Liver (tissue), 9 donors: ENCODE data around the gene CCDC83. TPM values are rescaled to one million over a fixed set of nuclear protein-coding genes. Genes with fewer than 3 reads are reported as not detected.
"Not testable (repeated sequence)": the region's sequence is repeated elsewhere in the genome, so short reads cannot be mapped to it uniquely, and the experiment has no call there.

Experiments
- DNase-seq: peaks from one replicate; pipeline ENCODE4 v3.0.0-alpha.2; 2017; ENCODE audit warnings: low spot score
- H3K27ac ChIP-seq, 2 donors: one replicate each; pipeline ENCODE4 v1.7.0; 2013; ENCODE audit warnings: inconsistent platforms in 2 of 2, low read length in 2 of 2, control low read depth in 1 of 2, low read depth in 1 of 2, mild to moderate bottlenecking in 1 of 2
- H3K27me3 ChIP-seq, 4 donors: one replicate each; pipeline versions ENCODE4 v1.6.1 to v1.7.0; 2013; ENCODE audit warnings: low read length in 3 of 4, inconsistent platforms in 1 of 4, mild to moderate bottlenecking in 1 of 4, moderate library complexity in 1 of 4; ENCODE audit not compliant: control insufficient read depth in 4 of 4, insufficient read depth in 4 of 4
- H3K36me3 ChIP-seq, 4 donors: one replicate each; pipeline versions ENCODE4 v1.6.1 to v1.7.0; 2013; ENCODE audit warnings: low read length in 3 of 4, mild to moderate bottlenecking in 3 of 4, low read depth in 1 of 4, moderate library complexity in 1 of 4; ENCODE audit not compliant: control insufficient read depth in 4 of 4, insufficient read depth in 3 of 4
- H3K4me1 ChIP-seq, 4 donors: one replicate each; pipeline versions ENCODE4 v1.6.1 to v1.7.0; 2013; ENCODE audit warnings: low read length in 3 of 4, mild to moderate bottlenecking in 3 of 4, moderate library complexity in 1 of 4; ENCODE audit not compliant: control insufficient read depth in 4 of 4, insufficient read depth in 4 of 4
- H3K4me3 ChIP-seq, 3 donors: one replicate each; pipeline versions ENCODE4 v1.6.1 to v1.7.0; 2013; ENCODE audit warnings: low read length in 3 of 3, control low read depth in 1 of 3, low read depth in 1 of 3, mild to moderate bottlenecking in 1 of 3
- H3K9ac ChIP-seq, 2 donors: one replicate each; pipeline ENCODE4 v1.7.0; 2013; ENCODE audit warnings: low read length in 2 of 2, mild to moderate bottlenecking in 2 of 2, moderate library complexity in 2 of 2, control low read depth in 1 of 2, low read depth in 1 of 2
- H3K9me3 ChIP-seq, 4 donors: one replicate each; pipeline versions ENCODE4 v1.6.1 to v1.7.0; 2013; ENCODE audit warnings: low read length in 3 of 4; ENCODE audit not compliant: control insufficient read depth in 4 of 4
- CTCF ChIP-seq: fragments of 150-350 bp; IDR thresholded peaks from 2 replicates; pipeline ENCODE4 v1.5.1; 2017; ENCODE audit warnings: improper control_type of control experiment, low read depth, low read length; ENCODE audit not compliant: missing input control
- EGR1 ChIP-seq, 2 donors: IDR thresholded peaks; 2 replicates each; pipeline ENCODE4 v1.6.1; 2016 to 2018; ENCODE audit warnings: antibody characterized with exemption in 2 of 2, low read depth in 2 of 2
- FOXA1 ChIP-seq: IDR thresholded peaks from 2 replicates; pipeline ENCODE4 v1.6.1; 2016; ENCODE audit warnings: antibody characterized with exemption
- FOXA2 ChIP-seq: IDR thresholded peaks from 2 replicates; pipeline ENCODE4 v1.6.1; 2016; ENCODE audit warnings: antibody characterized with exemption
- GABPA ChIP-seq, 2 donors: IDR thresholded peaks in 1 of 2; conservative IDR thresholded peaks in 1 of 2; 2 replicates each; pipeline ENCODE4 v1.6.1; 2016; ENCODE audit warnings: antibody characterized with exemption in 2 of 2, mild to moderate bottlenecking in 1 of 2, moderate library complexity in 1 of 2
- HNF4A ChIP-seq, 2 donors: conservative IDR thresholded peaks; 2 replicates each; pipeline ENCODE4 v1.6.1; 2016; ENCODE audit warnings: antibody characterized with exemption in 2 of 2, mild to moderate bottlenecking in 2 of 2
- HNF4G ChIP-seq: IDR thresholded peaks from 2 replicates; pipeline ENCODE4 v1.6.1; 2016; ENCODE audit warnings: antibody characterized with exemption
- JUND ChIP-seq, 2 donors: IDR thresholded peaks; 2 replicates each; pipeline ENCODE4 v1.6.1; 2016; ENCODE audit warnings: antibody characterized with exemption in 2 of 2
- MAX ChIP-seq: IDR thresholded peaks from 2 replicates; pipeline ENCODE4 v1.6.1; 2016; ENCODE audit warnings: antibody characterized with exemption
- NR2F2 ChIP-seq: IDR thresholded peaks from 2 replicates; pipeline ENCODE4 v1.6.1; 2016; ENCODE audit warnings: antibody characterized with exemption
- RAD21 ChIP-seq, 2 donors: IDR thresholded peaks; 2 replicates each; pipeline ENCODE4 v1.6.1; 2016; ENCODE audit warnings: antibody characterized with exemption in 2 of 2, mild to moderate bottlenecking in 2 of 2
- RXRA ChIP-seq, 2 donors: IDR thresholded peaks; 2 replicates each; pipeline ENCODE4 v1.6.1; 2017 to 2018; ENCODE audit warnings: antibody characterized with exemption in 2 of 2, mild to moderate bottlenecking in 1 of 2
- SP1 ChIP-seq: IDR thresholded peaks from 2 replicates; pipeline ENCODE4 v1.6.1; 2018; ENCODE audit warnings: antibody characterized with exemption, mild to moderate bottlenecking
- TAF1 ChIP-seq: conservative IDR thresholded peaks from 2 replicates; pipeline ENCODE4 v1.6.1; 2016; ENCODE audit warnings: antibody characterized with exemption, mild to moderate bottlenecking
- YY1 ChIP-seq: IDR thresholded peaks from 2 replicates; pipeline ENCODE4 v1.6.1; 2016; ENCODE audit warnings: antibody characterized with exemption, mild to moderate bottlenecking
- WGBS: extraction: QIAGEN DNeasy Blood & Tissue Kit; methylation state at CpG from one replicate; pipeline ENCODE4 v1.1.7; 2013; 5-methylcytosine and 5-hydroxymethylcytosine counted together
- polyA plus RNA-seq, 2 donors: library from polyadenylated mRNA; stranded (reverse) in 1 of 2; unstranded in 1 of 2; fragments of 200-250 nt in 1 of 2; fragments of >200 nt in 1 of 2; fragmentation: Nextera tagmentation in 1 of 2; extraction: Ambion mirVana in 1 of 2; gene quantifications; one replicate each; pipeline versions ENCODE4 v1.2.1 to v1.2.3, GENCODE V29; 2013 to 2015
- total RNA-seq, 2 donors: library from RNA; depleted of rRNA; stranded (reverse); fragments of >200 nt; gene quantifications; one replicate each; pipeline ENCODE4 v1.2.3, GENCODE V29; 2014
- TF ChIP-seq, protein P1 (sequence below): IDR thresholded peaks from 2 replicates; pipeline ENCODE4 v1.6.1; 2016; ENCODE audit warnings: antibody characterized with exemption, mild to moderate bottlenecking
- TF ChIP-seq, protein P2 (sequence below): IDR thresholded peaks from 2 replicates; pipeline ENCODE4 v1.6.1; 2016; ENCODE audit warnings: antibody characterized with exemption
- TF ChIP-seq, protein P3 (sequence below): IDR thresholded peaks from 2 replicates; pipeline ENCODE4 v1.6.1; 2016; ENCODE audit warnings: antibody characterized with exemption
- donor health status: healthy.
- donor health status: healthy.
- donor health status: healthy.
- donor health status: healthy.
- donor health status: healthy.

The CCDC83 gene
- total and polyA plus RNA-seq, 4 donors, result not detected

- WGBS, result 95% methylated on average over 3 of the region's 3 CpGs
- no peak overlapping the region for H3K27ac ChIP-seq
- peaks cover 0 to 1% (median 0%) of the 10 kb centered on the region in 4 donors for H3K4me1 ChIP-seq
Measured at GRCh38 chr11:85951428-85952107, 96.4 kb downstream of the CCDC83 start.

DNA sequence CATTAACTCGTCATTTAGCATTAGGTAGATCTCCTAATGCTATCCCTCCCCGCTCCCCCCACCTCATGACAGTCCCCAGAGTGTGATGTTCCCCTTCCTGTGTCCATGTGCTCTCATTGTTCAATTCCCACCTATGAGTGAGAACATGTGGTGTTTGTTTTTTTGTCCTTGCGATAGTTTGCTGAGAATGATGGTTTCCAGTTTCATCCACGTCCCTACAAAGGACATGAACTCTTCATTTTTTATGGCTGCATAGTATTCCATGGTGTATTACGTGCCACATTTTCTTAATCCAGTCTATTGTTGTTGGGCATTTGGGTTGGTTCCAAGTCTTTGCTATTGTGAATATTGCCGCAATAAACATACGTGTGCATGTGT lies 96.9 kb downstream of the CCDC83 start:
- 92% methylated on average over 7 of the region's 7 CpGs for WGBS
- H3K27me3 ChIP-seq, H3K4me1 ChIP-seq, H3K9ac ChIP-seq, H3K27ac ChIP-seq, H3K9me3 ChIP-seq, H3K4me3 ChIP-seq, DNase-seq: not testable (repeated sequence)
- peaks cover 6 to 16% (median 12%) of the 10 kb centered on the region in 4 donors for H3K36me3 ChIP-seq

More at GRCh38 chr11:85951428-85952107, 96.4 kb downstream of the CCDC83 start:
- no peaks in the 10 kb centered on the region for H3K27me3 ChIP-seq
- no peak overlapping the region for H3K9ac ChIP-seq
- DNase-seq, result no peak
- no peak overlapping the region for H3K4me3 ChIP-seq
- H3K9me3 ChIP-seq, result no peaks in the 10 kb centered on the region
- H3K36me3 ChIP-seq, result peaks cover 4 to 13% (median 9%) of the 10 kb centered on the region in 4 donors
- TF ChIP-seq HNF4G, result no peak
- TF ChIP-seq RAD21 (IDR thresholded peaks at IDR 0.05), result no peak
- no peak for TF ChIP-seq HNF4A (conservative IDR thresholded peaks at IDR 0.05)
- TF ChIP-seq, protein P1, sequence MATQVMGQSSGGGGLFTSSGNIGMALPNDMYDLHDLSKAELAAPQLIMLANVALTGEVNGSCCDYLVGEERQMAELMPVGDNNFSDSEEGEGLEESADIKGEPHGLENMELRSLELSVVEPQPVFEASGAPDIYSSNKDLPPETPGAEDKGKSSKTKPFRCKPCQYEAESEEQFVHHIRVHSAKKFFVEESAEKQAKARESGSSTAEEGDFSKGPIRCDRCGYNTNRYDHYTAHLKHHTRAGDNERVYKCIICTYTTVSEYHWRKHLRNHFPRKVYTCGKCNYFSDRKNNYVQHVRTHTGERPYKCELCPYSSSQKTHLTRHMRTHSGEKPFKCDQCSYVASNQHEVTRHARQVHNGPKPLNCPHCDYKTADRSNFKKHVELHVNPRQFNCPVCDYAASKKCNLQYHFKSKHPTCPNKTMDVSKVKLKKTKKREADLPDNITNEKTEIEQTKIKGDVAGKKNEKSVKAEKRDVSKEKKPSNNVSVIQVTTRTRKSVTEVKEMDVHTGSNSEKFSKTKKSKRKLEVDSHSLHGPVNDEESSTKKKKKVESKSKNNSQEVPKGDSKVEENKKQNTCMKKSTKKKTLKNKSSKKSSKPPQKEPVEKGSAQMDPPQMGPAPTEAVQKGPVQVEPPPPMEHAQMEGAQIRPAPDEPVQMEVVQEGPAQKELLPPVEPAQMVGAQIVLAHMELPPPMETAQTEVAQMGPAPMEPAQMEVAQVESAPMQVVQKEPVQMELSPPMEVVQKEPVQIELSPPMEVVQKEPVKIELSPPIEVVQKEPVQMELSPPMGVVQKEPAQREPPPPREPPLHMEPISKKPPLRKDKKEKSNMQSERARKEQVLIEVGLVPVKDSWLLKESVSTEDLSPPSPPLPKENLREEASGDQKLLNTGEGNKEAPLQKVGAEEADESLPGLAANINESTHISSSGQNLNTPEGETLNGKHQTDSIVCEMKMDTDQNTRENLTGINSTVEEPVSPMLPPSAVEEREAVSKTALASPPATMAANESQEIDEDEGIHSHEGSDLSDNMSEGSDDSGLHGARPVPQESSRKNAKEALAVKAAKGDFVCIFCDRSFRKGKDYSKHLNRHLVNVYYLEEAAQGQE, result no peak
- TF ChIP-seq TAF1, result no peak
- no peak for TF ChIP-seq RXRA (IDR thresholded peaks at IDR 0.05)
- TF ChIP-seq, protein P2, sequence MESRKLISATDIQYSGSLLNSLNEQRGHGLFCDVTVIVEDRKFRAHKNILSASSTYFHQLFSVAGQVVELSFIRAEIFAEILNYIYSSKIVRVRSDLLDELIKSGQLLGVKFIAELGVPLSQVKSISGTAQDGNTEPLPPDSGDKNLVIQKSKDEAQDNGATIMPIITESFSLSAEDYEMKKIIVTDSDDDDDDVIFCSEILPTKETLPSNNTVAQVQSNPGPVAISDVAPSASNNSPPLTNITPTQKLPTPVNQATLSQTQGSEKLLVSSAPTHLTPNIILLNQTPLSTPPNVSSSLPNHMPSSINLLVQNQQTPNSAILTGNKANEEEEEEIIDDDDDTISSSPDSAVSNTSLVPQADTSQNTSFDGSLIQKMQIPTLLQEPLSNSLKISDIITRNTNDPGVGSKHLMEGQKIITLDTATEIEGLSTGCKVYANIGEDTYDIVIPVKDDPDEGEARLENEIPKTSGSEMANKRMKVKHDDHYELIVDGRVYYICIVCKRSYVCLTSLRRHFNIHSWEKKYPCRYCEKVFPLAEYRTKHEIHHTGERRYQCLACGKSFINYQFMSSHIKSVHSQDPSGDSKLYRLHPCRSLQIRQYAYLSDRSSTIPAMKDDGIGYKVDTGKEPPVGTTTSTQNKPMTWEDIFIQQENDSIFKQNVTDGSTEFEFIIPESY, result no peak
- TF ChIP-seq JUND (IDR thresholded peaks at IDR 0.05), result no peak
- no peak for TF ChIP-seq SP1
- TF ChIP-seq, protein P3, sequence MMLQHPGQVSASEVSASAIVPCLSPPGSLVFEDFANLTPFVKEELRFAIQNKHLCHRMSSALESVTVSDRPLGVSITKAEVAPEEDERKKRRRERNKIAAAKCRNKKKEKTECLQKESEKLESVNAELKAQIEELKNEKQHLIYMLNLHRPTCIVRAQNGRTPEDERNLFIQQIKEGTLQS, result no peak
- no peak for TF ChIP-seq YY1
- no peak for TF ChIP-seq CTCF
- TF ChIP-seq MAX, result no peak
- TF ChIP-seq FOXA1, result no peak
- no peak for TF ChIP-seq FOXA2
- no peak for TF ChIP-seq NR2F2
- TF ChIP-seq GABPA (IDR thresholded peaks at IDR 0.05 in 1 of 2, conservative IDR thresholded peaks at IDR 0.05 in 1 of 2), result no peak
- TF ChIP-seq EGR1 (IDR thresholded peaks at IDR 0.05; ENCODE audit: low read depth in 2 of 2), result no peak
